Endothelial cell of coronary artery (primary cell): ENCODE data around the gene TEAD2. TPM values are rescaled to one million over a fixed set of nuclear protein-coding genes. Genes with fewer than 3 reads are reported as not detected.

Experiments
- total RNA-seq: library from RNA; depleted of rRNA; stranded (reverse); fragments of >200 nt; gene quantifications from 2 replicates; pipeline ENCODE4 v1.2.3, GENCODE V29; 2014

Gene TEAD2
- total RNA-seq: 34.4 and 53.1 TPM in 2 replicates

DNA sequence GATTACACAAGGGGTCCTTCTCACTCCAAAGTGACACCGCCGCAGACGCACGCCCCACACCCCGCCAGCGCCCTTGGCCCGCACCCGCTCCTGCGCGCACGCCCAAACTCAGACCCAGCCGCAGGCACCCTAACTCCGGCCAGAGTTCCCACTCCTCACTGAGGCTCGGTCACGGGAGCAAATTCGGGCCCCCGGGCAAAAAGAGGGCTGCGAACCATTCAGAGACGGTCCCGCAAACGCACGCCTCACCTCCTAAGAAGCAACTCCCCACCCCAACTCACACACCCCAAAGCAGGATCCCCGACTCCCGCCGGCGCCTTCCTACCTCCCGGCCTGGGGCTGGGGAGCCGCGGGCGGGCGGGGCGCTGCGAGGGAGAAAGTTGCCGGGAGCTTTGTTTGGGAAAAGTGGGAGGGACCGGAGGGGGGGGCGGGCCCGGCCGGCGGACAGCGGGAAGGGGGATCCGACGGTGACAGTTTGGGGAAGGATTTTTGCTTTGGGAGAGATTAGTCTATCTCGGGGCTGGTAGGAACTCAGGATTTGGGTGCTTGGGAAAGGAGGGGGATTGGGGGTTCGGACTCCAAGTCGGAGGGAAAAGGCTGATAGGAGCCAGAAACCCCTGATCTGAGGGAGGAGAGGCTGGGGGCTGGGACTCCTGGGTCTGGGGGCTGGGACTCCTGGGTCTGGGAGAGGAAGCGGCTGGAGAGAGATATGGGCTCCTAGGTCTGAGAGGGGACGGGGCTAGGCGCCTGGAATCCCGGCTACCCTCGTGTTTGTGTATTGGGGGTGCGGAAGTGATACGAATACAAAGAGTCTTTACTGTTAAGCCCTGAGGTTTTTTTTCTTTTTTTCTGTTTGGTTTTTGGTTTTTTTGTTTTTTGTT, at the start of gene TEAD2:
TEAD2 (minus strand) TSS at position 369 of the 881 bp plus-strand sequence. CDS start 2,341 bp downstream, outside the sequence.

DNA sequence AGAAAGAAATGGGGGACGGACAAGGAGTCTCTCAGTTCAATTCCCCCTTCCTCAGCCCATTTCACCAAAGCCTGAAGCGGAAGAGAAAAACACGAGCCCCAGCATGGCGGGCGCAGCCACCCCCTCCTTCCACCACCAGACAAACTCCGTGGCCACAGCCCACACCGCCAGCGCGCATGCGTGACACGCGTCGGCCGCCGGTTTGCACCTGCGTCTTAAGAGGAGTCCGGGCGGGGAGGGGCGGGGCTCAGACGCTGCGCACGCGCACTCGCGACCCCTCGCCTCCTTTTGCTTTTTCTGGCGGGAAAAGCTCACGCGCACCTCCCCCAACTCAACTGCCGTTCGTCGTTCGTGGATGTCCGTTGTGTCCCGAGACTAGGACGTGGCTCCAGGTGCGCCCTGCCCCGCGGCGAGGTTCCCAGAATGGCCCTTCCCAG, 25.7 kb upstream of the TEAD2 start, which contains the start of gene KASH5:
KASH5 (plus strand) TSS at position 314 of the 437 bp plus-strand sequence. CDS start 2,635 bp downstream, outside the sequence.

GRCh38 chr19:49363268-49364082, 1.3 kb upstream of the TEAD2 start, which contains the start of gene DKKL1:
Gene DKKL1, plus strand, starts transcription at chr19:49363877. Its CDS starts 122 bp downstream, at chr19:49363999.

DNA sequence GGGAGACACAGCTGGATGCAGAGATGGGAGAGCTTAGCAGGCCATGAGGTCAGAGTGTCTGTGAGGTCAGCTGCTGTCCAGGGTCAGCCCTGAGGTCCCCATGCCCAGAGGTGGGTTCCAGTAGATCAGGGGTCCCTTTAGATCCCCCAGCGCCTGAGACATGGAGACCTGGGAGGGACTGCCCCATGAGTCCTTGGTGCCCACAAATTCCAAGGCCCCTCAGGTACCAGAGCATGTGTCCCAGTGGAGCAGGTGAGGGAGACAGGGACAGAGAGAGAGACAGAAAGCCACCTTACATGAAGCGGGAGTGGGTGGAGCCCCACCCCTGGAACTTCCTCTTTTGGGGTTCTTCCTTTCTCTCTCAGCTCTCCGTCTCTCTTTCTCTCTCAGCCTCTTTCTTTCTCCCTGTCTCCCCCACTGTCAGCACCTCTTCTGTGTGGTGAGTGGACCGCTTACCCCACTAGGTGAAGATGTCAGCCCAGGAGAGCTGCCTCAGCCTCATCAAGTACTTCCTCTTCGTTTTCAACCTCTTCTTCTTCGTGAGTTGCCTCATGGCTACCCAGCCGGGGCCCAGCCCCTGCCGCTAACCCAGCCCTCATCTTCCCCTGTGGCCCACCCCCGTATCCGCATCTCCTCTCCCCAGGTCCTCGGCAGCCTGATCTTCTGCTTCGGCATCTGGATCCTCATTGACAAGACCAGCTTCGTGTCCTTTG, 27.0 kb downstream of the TEAD2 start, which contains the start of gene CD37:
CD37 (plus strand) TSS at position 336 of the 713 bp plus-strand sequence; CDS start at position 471, 135 bp downstream.

DNA sequence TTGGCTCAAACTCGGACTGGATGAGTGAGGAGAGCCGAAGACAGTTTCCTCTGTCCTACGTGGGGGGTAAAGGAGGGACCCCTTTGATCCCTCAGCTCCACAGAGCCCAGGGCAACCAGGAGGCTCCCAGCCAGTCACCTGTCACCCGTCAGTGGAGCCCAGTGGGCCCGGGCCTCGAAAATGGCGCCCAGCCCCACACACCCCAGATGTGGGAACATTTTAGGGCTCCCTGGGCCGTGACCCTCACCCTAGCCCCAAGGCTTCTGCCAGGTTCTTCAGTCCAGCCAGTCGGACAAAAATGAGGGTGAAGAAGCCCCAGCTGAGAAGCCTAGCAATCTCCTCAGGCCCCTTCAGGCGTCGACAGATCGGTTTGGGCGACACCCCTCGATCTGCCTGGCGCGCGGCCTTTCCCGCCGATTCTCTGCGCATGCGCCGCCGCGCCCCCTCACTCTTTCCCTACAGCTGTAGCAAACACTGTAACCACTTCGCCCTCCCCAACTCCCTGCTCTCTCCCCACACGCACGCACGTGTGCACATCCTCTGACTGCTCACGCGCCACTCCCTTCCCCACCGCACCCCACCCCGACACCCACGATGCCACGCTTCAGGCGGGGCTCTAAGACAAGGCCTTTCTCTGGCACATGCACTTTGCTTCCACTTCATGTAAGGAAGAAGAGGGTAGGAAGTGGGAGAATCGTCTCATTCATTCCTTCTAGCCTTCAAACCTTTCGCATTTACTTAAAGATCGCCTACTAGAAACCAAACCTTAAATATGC, 37.2 kb downstream of the TEAD2 start, which contains the start of gene SLC6A16:
SLC6A16 (minus strand) TSS at position 391 of the 776 bp plus-strand sequence. CDS start 13,844 bp downstream, outside the sequence.

Other genes with a start within 250 kb of the TEAD2 start
- 2.1 and 4.7 TPM in 2 replicates for gene LIN7B, start 248.0 kb downstream of the TEAD2 start, total RNA-seq
- 0.28 and 0.63 TPM in 2 replicates for gene C19orf73, start 243.3 kb downstream of the TEAD2 start, total RNA-seq
- 3.2 and 4.2 TPM in 2 replicates for gene PPFIA3, start 242.9 kb downstream of the TEAD2 start, total RNA-seq
- gene HRC, start 207.0 kb downstream of the TEAD2 start, total RNA-seq: not detected in 2 replicates
- 15.0 and 17.3 TPM in 2 replicates for gene TRPM4, start 204.6 kb downstream of the TEAD2 start, total RNA-seq
- 0.09 and 0.54 TPM in 2 replicates for gene SLC6A16, start 37.2 kb downstream of the TEAD2 start, total RNA-seq
- not detected in 2 replicates for gene CD37, start 27.0 kb downstream of the TEAD2 start, total RNA-seq
- not detected in 2 replicates for gene DKKL1, start 1.5 kb upstream of the TEAD2 start, total RNA-seq
- gene KASH5, start 25.8 kb upstream of the TEAD2 start, total RNA-seq: not detected in 2 replicates
- not detected in 2 replicates for gene PTH2, start 61.0 kb upstream of the TEAD2 start, total RNA-seq
- not detected in 2 replicates for gene GFY, start 63.0 kb upstream of the TEAD2 start, total RNA-seq
- gene SLC17A7, start 79.1 kb upstream of the TEAD2 start, total RNA-seq: 0.09 TPM in 2 replicates
- 131 and 146 TPM in 2 replicates for gene PIH1D1, start 89.4 kb upstream of the TEAD2 start, total RNA-seq
- gene ALDH16A1, start 90.8 kb upstream of the TEAD2 start, total RNA-seq: 31.3 and 66.9 TPM in 2 replicates
- 1.1 and 1.4 TPM in 2 replicates for gene FLT3LG, start 111.8 kb upstream of the TEAD2 start, total RNA-seq
- 3,283 and 3,317 TPM in 2 replicates for gene RPL13A, start 125.2 kb upstream of the TEAD2 start, total RNA-seq
- 3,523 and 3,741 TPM in 2 replicates for gene RPS11, start 134.0 kb upstream of the TEAD2 start, total RNA-seq
- 64.2 and 84.9 TPM in 2 replicates for gene FCGRT, start 150.2 kb upstream of the TEAD2 start, total RNA-seq
- gene RCN3, start 165.6 kb upstream of the TEAD2 start, total RNA-seq: 119 and 156 TPM in 2 replicates
- 128 and 141 TPM in 2 replicates for gene NOSIP, start 218.1 kb upstream of the TEAD2 start, total RNA-seq
- 1.4 and 4.2 TPM in 2 replicates for gene PRRG2, start 218.9 kb upstream of the TEAD2 start, total RNA-seq
- gene PRR12, start 228.8 kb upstream of the TEAD2 start, total RNA-seq: 1.8 and 3.6 TPM in 2 replicates